ENCODE measurements around the gene SARDH. TPM values are rescaled to one million over a fixed set of nuclear protein-coding genes. Genes with fewer than 3 reads are reported as not detected.

SARDH gene
- total and polyA plus RNA-seq, 2 of the 13 experiments (the other 11 are each of a cell fraction or from before 2014, with no cell fraction given) = 11.6 to 34.9 TPM

- TF ChIP-seq HNF1A (IDR thresholded peaks at IDR 0.05; ENCODE audit: low read depth) = no peak
- peak; percentile 54; the same call in 1 of the 2 replicates for TF ChIP-seq HNF1A (CRISPR knock-in tag; IDR thresholded peaks at IDR 0.05; ENCODE audit: borderline replicate concordance)
- TF ChIP-seq ZHX1 (CRISPR knock-in tag; IDR thresholded peaks at IDR 0.05; ENCODE audit: low read depth) = 0 out of 2 replicates have a peak, but pooled peaks have one; percentile 15
- TF ChIP-seq ZNF724P (CRISPR knock-in tag; IDR thresholded peaks at IDR 0.05; ENCODE audit: borderline replicate concordance) = peak; percentile 48; the same call in 1 of the 2 replicates
- 0 out of 2 replicates have a peak, but pooled peaks have one; percentile 54 for TF ChIP-seq ZNF451 (CRISPR knock-in tag; IDR thresholded peaks at IDR 0.05)
- TF ChIP-seq ZNF180 (CRISPR knock-in tag; IDR thresholded peaks at IDR 0.05; ENCODE audit: borderline replicate concordance, low read depth) = no peak
- 0 out of 2 replicates have a peak, but pooled peaks have one; percentile 4 for TF ChIP-seq SIN3A (IDR thresholded peaks at IDR 0.05; ENCODE audit: borderline replicate concordance, low read depth, low read length)
- 0 out of 2 replicates have a peak, but pooled peaks have one; percentile 54 for TF ChIP-seq KLF11 (CRISPR knock-in tag; IDR thresholded peaks at IDR 0.05)
- peak; percentile 50; the same call in 1 of the 2 replicates for TF ChIP-seq NCOR1 (IDR thresholded peaks at IDR 0.05; ENCODE audit: borderline replicate concordance, low read length)
- peak; percentile 60 for TF ChIP-seq FOSL2 (CRISPR knock-in tag; IDR thresholded peaks at IDR 0.05)
- TF ChIP-seq TEAD3 (CRISPR knock-in tag; optimal IDR thresholded peaks at IDR 0.05; ENCODE audit: borderline replicate concordance) = peak; percentile 78
- no peak for TF ChIP-seq SMYD3 (CRISPR knock-in tag; IDR thresholded peaks at IDR 0.05)
- TF ChIP-seq HNF4G (IDR thresholded peaks at IDR 0.05; ENCODE audit: borderline replicate concordance, low read depth, low read length) = peak; percentile 83
- peak; percentile 80; the same call in 1 of the 2 replicates for TF ChIP-seq HNF4G (CRISPR knock-in tag; IDR thresholded peaks at IDR 0.05; ENCODE audit: borderline replicate concordance, low read depth)
- TF ChIP-seq FOXJ3 (CRISPR knock-in tag; IDR thresholded peaks at IDR 0.05; ENCODE audit: borderline replicate concordance) = peak; percentile 65; the same call in 1 of the 2 replicates
- TF ChIP-seq FOXA1 (IDR thresholded peaks at IDR 0.05) = no peak
- peak; percentile 32 for TF ChIP-seq FOXA1 (CRISPR knock-in tag; IDR thresholded peaks at IDR 0.05)
- TF ChIP-seq GATAD2A (CRISPR knock-in tag; IDR thresholded peaks at IDR 0.05) = peak; percentile 77
- peak; percentile 33; the same call in 1 of the 2 replicates for TF ChIP-seq TFAP4 (IDR thresholded peaks at IDR 0.05; ENCODE audit: borderline replicate concordance, low read depth)
- TF ChIP-seq ZNF251 (CRISPR knock-in tag; IDR thresholded peaks at IDR 0.05) = no peak
- TF ChIP-seq ZNF607 (CRISPR knock-in tag; IDR thresholded peaks at IDR 0.05; ENCODE audit: borderline replicate concordance) = peak; percentile 84
- TF ChIP-seq PHF8 (CRISPR knock-in tag; IDR thresholded peaks at IDR 0.05) = peak; percentile 50; the same call in 1 of the 2 replicates
- TF ChIP-seq PPARG (CRISPR knock-in tag; conservative IDR thresholded peaks at IDR 0.05) = 0 out of 2 replicates have a peak, but pooled peaks have one; percentile 28
- no peak for TF ChIP-seq ZNF790 (CRISPR knock-in tag; IDR thresholded peaks at IDR 0.05; ENCODE audit: borderline replicate concordance)
Observed at GRCh38 chr9:133715866-133716563, 22.1 kb downstream of the SARDH start (continued).
